C4-2B (cell line): ENCODE results near the gene ARRB2.
"Not testable (repeated sequence)": the region's sequence is repeated elsewhere in the genome, so short reads cannot be mapped to it uniquely, and the experiment has no call there.

ENCODE experiments used
- H3K27ac ChIP-seq: fragments of 450-650 bp; 2 replicates; pipeline ENCODE4 v1.5.1; 2017
- ZFX ChIP-seq: fragments of 450-650 bp; IDR thresholded peaks from 2 replicates; pipeline ENCODE4 v1.6.1; 2017
- TF ChIP-seq, protein P1 (sequence below): fragments of 450-650 bp; conservative IDR thresholded peaks from 2 replicates; pipeline ENCODE4 v1.5.1; 2017; ENCODE audit warnings: mild to moderate bottlenecking

ARRB2 gene

DNA sequence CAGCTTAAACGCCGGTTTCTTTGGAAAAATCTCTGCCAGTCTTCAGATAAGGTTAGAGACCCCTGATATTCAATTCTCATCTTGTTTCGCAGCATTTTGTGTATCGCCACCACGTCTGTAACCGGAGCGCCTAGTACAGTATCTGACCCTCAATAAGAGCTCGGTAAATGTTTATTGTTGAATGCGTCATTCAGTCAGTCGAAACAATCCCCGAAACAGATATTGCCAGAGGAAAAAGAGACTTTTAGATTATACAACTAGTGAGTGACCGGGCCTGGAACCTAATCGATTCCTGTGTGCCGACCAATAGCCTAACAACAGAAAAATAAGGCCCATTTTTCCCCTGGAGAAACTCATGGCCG lies 7.1 kb upstream of the ARRB2 start:
- no peak for TF ChIP-seq ZFX
- TF ChIP-seq, protein P1, sequence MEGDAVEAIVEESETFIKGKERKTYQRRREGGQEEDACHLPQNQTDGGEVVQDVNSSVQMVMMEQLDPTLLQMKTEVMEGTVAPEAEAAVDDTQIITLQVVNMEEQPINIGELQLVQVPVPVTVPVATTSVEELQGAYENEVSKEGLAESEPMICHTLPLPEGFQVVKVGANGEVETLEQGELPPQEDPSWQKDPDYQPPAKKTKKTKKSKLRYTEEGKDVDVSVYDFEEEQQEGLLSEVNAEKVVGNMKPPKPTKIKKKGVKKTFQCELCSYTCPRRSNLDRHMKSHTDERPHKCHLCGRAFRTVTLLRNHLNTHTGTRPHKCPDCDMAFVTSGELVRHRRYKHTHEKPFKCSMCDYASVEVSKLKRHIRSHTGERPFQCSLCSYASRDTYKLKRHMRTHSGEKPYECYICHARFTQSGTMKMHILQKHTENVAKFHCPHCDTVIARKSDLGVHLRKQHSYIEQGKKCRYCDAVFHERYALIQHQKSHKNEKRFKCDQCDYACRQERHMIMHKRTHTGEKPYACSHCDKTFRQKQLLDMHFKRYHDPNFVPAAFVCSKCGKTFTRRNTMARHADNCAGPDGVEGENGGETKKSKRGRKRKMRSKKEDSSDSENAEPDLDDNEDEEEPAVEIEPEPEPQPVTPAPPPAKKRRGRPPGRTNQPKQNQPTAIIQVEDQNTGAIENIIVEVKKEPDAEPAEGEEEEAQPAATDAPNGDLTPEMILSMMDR: no peak
- H3K27ac ChIP-seq: peak overlapping the region; percentile 81

DNA sequence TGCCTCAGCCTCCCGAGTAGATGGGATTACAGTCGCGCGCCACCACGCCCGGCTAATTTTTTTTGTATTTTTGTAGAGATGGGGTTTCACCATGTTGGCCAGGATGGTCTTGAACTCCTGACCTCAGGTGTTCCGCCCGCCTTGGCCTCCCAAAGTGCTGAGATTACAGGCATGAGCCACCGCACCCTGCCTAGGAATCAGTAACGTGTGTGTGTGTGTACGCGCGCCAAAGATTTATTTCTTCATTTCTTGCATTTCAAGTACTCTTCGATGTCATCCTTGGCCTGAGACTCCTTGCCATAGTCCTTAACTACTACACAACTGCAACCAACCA lies 5.9 kb upstream of the ARRB2 start:
- peak overlapping the region; percentile 81 for H3K27ac ChIP-seq

DNA sequence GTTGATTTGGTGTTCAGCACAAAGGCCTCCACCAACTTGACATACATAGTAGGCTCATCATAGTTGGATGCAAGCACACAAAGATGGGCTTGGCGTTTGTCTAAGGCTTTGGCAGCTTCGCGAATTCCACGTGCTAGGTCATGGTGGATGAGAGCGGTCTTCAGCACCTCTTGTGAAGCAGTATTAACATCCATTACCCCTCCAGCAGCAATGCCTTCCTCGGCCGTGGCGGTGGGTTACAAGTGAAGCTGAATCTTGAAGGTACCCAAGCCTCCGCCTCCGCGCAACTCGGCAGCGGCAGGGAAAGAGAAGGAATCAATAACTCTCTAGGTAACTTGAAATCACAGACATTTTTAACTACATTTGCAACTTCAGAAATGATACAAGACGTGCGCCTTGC lies 5.4 kb upstream of the ARRB2 start:
- peak overlapping the region; percentile 81 for H3K27ac ChIP-seq
- no peak for TF ChIP-seq ZFX
- TF ChIP-seq, protein P1: no peak

DNA sequence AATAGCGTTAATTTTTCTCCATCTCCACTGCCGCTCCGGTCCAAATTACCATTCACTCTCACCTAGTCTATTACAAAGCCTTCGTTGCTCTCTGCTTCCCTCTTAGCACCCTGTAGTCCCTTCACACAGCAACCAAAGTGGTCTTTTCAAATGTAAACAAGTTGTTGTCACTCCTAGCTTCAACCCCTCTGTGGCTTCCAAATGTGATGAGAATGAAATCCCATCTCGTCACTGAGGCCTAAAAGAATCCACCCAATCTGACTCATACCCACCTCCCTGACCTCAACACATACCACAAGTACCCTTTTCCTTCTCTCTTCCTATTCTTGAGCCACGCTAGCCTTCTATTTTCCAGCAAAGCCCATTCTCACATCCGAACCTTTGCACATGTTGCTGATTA lies 4.3 kb upstream of the ARRB2 start:
- TF ChIP-seq ZFX: no peak
- TF ChIP-seq, protein P1: no peak
- H3K27ac ChIP-seq: no peak overlapping the region

DNA sequence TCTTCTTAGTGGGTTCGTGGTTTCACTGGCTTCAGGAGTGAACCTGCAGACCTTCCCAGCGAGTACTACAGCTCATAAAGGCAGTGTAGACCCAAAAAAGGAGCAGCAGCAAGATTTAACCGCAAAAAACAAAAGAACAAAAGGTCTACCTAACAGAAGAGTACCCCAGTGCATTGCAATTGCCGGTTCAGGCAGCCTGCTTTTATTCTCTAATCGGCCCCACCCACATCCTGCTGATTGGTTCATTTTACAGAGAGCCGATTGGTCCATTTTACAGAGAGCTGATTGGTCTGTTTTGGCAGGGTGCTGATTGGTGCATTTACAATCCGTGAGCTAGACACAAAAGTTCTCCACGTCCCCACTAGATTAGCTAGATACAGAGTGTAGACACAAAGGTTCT lies 2.0 kb upstream of the ARRB2 start:
- H3K27ac ChIP-seq: no peak overlapping the region
- TF ChIP-seq ZFX: no peak
- TF ChIP-seq, protein P1: no peak

DNA sequence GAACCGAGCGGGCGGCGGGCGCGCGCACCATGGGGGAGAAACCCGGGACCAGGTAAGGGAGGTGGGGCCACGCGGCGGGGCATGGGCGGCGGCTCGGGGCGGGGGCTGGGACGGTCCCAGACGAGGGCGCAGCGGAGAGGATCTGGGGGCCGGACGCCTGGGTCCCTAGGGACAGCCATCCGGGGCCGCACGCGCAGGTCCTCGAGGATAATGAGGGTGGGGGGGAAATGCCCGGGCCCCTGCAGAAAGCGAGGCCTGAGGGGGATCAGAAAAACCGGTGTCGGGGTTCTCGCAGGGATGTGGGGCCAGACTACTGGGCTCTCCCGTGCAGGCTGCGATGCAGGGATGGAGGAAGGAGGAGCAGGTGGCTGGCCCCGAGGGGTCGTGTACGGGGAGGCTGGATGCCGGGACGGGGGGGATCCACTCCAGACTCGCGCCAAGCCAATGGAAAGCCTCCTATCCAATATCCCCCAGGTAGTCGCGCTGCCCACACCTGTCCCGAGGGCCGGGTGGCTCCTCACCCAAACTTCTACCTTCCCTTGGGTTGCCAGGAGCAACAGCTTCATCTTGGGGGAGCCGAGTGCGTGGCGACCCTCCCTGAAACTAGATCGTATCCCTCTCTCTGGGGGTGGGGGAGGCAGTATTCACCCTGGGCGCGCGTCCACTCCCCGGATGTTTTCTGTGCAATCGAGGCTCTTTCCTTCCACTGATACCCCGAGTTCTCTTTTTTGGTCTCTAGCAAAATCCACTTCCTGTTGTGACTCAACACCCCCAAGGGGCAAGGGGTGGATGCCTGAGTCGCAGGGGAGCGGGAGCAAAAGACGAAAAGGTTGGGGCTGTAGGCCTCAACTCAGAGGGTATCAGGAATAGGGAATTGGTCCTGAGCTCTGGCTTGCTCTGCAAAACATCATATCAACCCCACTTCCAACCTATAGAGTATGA lies 532 bp downstream of the ARRB2 start:
- TF ChIP-seq ZFX: no peak
- TF ChIP-seq, protein P1: no peak

DNA sequence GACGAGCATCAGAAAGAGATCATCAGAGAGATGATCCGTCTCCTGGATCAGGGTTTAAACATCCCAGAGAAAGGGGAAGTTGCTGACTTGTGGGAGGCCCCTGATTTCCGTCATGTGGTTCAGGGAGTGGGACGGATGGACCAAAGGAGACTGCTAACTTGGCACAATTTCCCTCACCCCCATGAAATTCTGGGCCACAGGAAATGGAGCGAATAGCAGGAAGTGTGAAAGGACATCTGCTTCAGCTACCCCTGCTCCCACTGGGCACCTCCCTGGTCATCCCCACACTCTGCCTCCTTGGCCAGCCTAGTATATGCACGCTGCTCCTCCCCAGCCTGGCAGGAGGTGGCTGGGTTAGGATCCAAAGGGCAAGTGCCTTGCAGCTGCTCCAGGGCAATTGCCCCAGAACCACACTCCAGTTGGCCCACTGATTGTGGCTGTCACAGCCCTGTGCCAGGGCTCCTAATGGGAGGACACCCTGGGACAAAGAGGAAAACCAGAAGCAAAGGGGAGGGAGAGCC lies 1.3 kb downstream of the ARRB2 start:
- peak overlapping the region; percentile 72; the same call in 1 of the 2 replicates for H3K27ac ChIP-seq
- TF ChIP-seq, protein P1: no peak
- no peak for TF ChIP-seq ZFX

More for the DNA sequence above, 532 bp downstream of the ARRB2 start:
- peak overlapping the region; percentile 72 for H3K27ac ChIP-seq

DNA sequence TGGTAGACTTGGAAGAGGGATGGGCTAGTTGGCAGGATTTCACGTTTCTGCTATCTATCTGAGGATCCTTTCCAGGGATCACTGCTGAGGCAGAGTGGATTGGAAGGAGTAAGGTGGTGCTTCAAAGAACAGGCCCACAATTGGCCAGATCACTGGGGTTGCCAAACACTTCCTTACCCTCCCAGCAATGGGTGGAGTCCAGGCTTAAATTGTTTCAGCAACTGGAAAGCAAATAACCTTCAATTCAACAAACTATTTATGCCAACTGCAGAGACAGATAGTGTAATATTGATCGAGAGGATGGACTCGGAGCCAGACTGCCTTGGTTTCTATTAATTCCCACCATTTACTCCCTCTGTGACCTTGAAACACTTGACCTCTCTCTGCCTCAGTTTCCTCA lies 2.1 kb downstream of the ARRB2 start:
- peak overlapping the region; percentile 1; the same call in 1 of the 2 replicates for H3K27ac ChIP-seq
- no peak for TF ChIP-seq ZFX
- TF ChIP-seq, protein P1: no peak

DNA sequence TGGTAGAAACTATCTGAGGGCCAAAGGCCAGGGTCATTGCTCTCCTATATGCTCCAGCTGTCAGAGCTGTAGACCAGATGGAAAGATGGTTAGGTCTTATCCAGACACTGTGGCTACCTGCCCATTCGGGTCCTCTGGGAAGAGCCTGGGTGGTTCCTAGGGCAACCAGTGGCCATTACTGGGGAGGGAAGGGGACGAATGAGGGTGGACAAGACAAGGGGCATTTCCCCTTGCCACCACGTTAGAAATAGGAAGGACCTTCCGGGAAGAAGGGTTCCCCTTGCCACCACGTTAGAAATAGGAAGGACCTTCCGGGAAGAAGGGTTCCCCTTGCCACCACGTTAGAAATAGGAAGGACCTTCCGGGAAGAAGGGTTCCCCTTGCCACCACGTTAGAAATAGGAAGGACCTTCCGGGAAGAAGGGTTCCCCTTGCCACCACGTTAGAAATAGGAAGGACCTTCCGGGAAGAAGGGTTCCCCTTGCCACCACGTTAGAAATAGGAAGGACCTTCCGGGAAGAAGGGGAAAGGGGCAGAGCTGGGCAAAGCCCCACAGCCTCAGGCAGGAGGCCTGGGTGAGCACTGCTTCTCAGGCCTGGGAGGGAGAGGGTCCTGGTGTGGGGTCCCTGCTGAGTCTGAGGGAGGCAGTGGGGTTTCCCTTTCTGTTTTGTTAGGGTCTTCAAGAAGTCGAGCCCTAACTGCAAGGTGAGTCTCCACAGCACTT lies 4.1 kb downstream of the ARRB2 start:
- H3K27ac ChIP-seq: not testable (repeated sequence)
